K562 (cell line): ENCODE data around the gene C12orf43. TPM values are rescaled to one million over a fixed set of nuclear protein-coding genes. Genes with fewer than 3 reads are reported as not detected.

ENCODE experiments used
- ATAC-seq: fragments of 200-7000 bp; cut with Tn5 transposase; 3 replicates; pipeline ENCODE4 v1.9.1; 2020; ENCODE audit warnings: moderate library complexity
- BruUV-seq: library from RNA; stranded (reverse); fragments of 400-500 nt; replicated peaks from 2 replicates; lab custom pipeline; 2021; lab: Mats Ljungman, UMichigan
- CTCF ChIA-PET: fragments of 300-600 bp; formaldehyde crosslinking; extraction: SDS; loops from one replicate; lab custom pipeline; 2021; ENCODE audit warnings: low intra/inter-chr PET ratio; lab: Yijun Ruan, JAX
- POLR2A ChIA-PET: fragments of 300-600, 350-650 bp; sonication (Branson Sonifier 250); formaldehyde crosslinking; extraction: SDS; loops from one replicate; lab custom pipeline; 2021; ENCODE audit warnings: antibody characterized with exemption, inconsistent platforms; lab: Yijun Ruan, JAX
- DNase-seq, 4 experiments: peaks; one replicate each; pipeline versions ENCODE4 v3.0.0 to v3.0.0-alpha.2; 2011 to 2018; ENCODE audit warnings: low spot score in 3 of 4, mixed read lengths in 3 of 4; ENCODE audit errors: extremely low read depth in 1 of 4
- FAIRE-seq: peaks from 2 replicates; lab custom pipeline; 2011; peaks lifted over from hg19 to GRCh38; lab: Jason Lieb, UNC
- H2AFZ ChIP-seq: 2 replicates; pipeline ENCODE4 v1.6.0; 2011; ENCODE audit warnings: low read depth, low read length, control low read depth, inconsistent platforms
- H3K27ac ChIP-seq: fragments of 200-600 bp; 3 replicates; pipeline ENCODE4 v1.8.0; 2011; ENCODE audit warnings: low read depth, mild to moderate bottlenecking, control low read depth, inconsistent platforms, low read length, moderate library complexity, mixed read lengths; ENCODE audit errors: extremely low read depth
- H3K27me3 ChIP-seq, 2 experiments: fragments of 300-600 bp in 1 of 2; 2 replicates in 1 of 2; 3 replicates in 1 of 2; pipeline versions ENCODE4 v1.6.0 to v1.8.0; 2011; ENCODE audit warnings: inconsistent platforms in 2 of 2, low read length in 2 of 2, mild to moderate bottlenecking in 1 of 2, mixed read lengths in 1 of 2, moderate library complexity in 1 of 2; ENCODE audit not compliant: control insufficient read depth in 2 of 2, insufficient read depth in 2 of 2
- H3K36me3 ChIP-seq: fragments of 300-600 bp; 3 replicates; pipeline ENCODE4 v1.8.0; 2011; ENCODE audit warnings: mild to moderate bottlenecking, low read length, inconsistent platforms; ENCODE audit not compliant: control insufficient read depth, insufficient read depth
- H3K4me1 ChIP-seq, 2 experiments: fragments of 200-600 bp in 1 of 2; replicated peaks in 1 of 2; 2 replicates in 1 of 2; 3 replicates in 1 of 2; pipeline versions ENCODE4 v1.5.1 to v1.8.0; 2011; ENCODE audit warnings: inconsistent platforms in 2 of 2, low read length in 2 of 2, mild to moderate bottlenecking in 1 of 2, mixed read lengths in 1 of 2, moderate library complexity in 1 of 2; ENCODE audit not compliant: control insufficient read depth in 2 of 2, insufficient read depth in 2 of 2
- H3K4me2 ChIP-seq: 2 replicates; pipeline ENCODE4 v1.6.1; 2011; ENCODE audit warnings: low read length, control low read depth, inconsistent platforms, mixed read lengths; ENCODE audit not compliant: insufficient read depth
- H3K4me3 ChIP-seq: fragments of 200-600 bp; sonication (generic), shearing (Covaris generic); 2 replicates; pipeline ENCODE4 v1.5.1; 2016; ENCODE audit warnings: control low read depth, inconsistent platforms
- H3K79me2 ChIP-seq: fragments of 200-600 bp; 3 replicates; pipeline ENCODE4 v1.8.0; 2011; ENCODE audit warnings: low read length, inconsistent platforms; ENCODE audit not compliant: control insufficient read depth, insufficient read depth
- H3K9ac ChIP-seq, 2 experiments: 2 replicates each; pipeline versions ENCODE4 v1.6.0 to v1.6.1; 2011; ENCODE audit warnings: low read depth in 2 of 2, low read length in 2 of 2, control low read depth in 1 of 2, inconsistent platforms in 1 of 2, mild to moderate bottlenecking in 1 of 2, mixed read lengths in 1 of 2; ENCODE audit not compliant: insufficient read depth in 1 of 2
- H3K9me1 ChIP-seq: one replicate; pipeline ENCODE4 v1.6.0; 2011; ENCODE audit warnings: inconsistent platforms, mild to moderate bottlenecking, low read length, moderate library complexity; ENCODE audit not compliant: control insufficient read depth, insufficient read depth
- H3K9me3 ChIP-seq: replicated peaks from 2 replicates; pipeline ENCODE4 v1.5.1; 2011; ENCODE audit warnings: low read depth, low read length, inconsistent platforms; ENCODE audit not compliant: control insufficient read depth, insufficient read depth
- H4K20me1 ChIP-seq: replicated peaks from 2 replicates; pipeline ENCODE4 v1.6.1; 2011; ENCODE audit warnings: low read length, inconsistent platforms, mixed read lengths; ENCODE audit not compliant: control insufficient read depth, insufficient read depth
- CHCHD3 ChIP-seq: fragments of 250-450 bp; sonication (Bioruptor Pico); IDR thresholded peaks from 2 replicates; pipeline ENCODE4 v2.1.2; 2022; ENCODE audit warnings: mild to moderate bottlenecking
- FOSL1 ChIP-seq: fragments of 200-800 bp; sonication (Bioruptor generic); conservative IDR thresholded peaks from 2 replicates; pipeline ENCODE4 v1.6.1; 2016; ENCODE audit warnings: missing genetic modification characterization, missing compliant biosample characterization
- HMGN3 ChIP-seq: IDR thresholded peaks from 2 replicates; pipeline ENCODE4 v1.6.1; 2011; ENCODE audit warnings: borderline replicate concordance, low read depth, mild to moderate bottlenecking, mixed read lengths, low read length; ENCODE audit not compliant: insufficient read length; ENCODE audit errors: extremely low read depth
- KLF10 ChIP-seq: fragments of 250-450 bp; sonication (Bioruptor Pico); IDR thresholded peaks from 2 replicates; pipeline ENCODE4 v1.6.1; 2021; ENCODE audit warnings: matching md5 sums
- KLF6 ChIP-seq: fragments of 250-450 bp; sonication (Bioruptor Pico); IDR thresholded peaks from 2 replicates; pipeline ENCODE4 v1.4.0; 2020; ENCODE audit warnings: mild to moderate bottlenecking, moderate library complexity, borderline replicate concordance
- RBM14 ChIP-seq: fragments of 200-400 bp; formaldehyde crosslinking; IDR thresholded peaks from 2 replicates; pipeline ENCODE4 v1.6.1; 2018; ENCODE audit warnings: low read depth, mild to moderate bottlenecking, low read length, moderate library complexity, borderline replicate concordance; ENCODE audit not compliant: insufficient read depth
- SNIP1 ChIP-seq: fragments of 450-650 bp; IDR thresholded peaks from 2 replicates; pipeline ENCODE4 v1.7.1; 2017; ENCODE audit warnings: low read depth, mild to moderate bottlenecking
- YY1 ChIP-seq, 3 experiments: IDR thresholded peaks; 2 replicates each; pipeline ENCODE4 v1.6.1; 2011; ENCODE audit warnings: low read length in 2 of 3, mild to moderate bottlenecking in 2 of 3, moderate library complexity in 2 of 3, borderline replicate concordance in 1 of 3, control low read depth in 1 of 3, low read depth in 1 of 3; ENCODE audit not compliant: insufficient read depth in 3 of 3, insufficient replicate concordance in 2 of 3, control insufficient read depth in 1 of 3, insufficient read length in 1 of 3; ENCODE audit errors: extremely low read depth in 1 of 3
- ZBTB1 ChIP-seq: sonication (generic); formaldehyde crosslinking; IDR thresholded peaks from 2 replicates; pipeline ENCODE4 v1.8.1; 2023; ENCODE audit warnings: missing genetic modification reagents, low read depth, mild to moderate bottlenecking, borderline replicate concordance
- ZFP30 ChIP-seq: fragments of 250-450 bp; sonication (Bioruptor Pico); IDR thresholded peaks from 2 replicates; pipeline ENCODE4 v1.8.0; 2022; ENCODE audit warnings: moderate library complexity, mild to moderate bottlenecking, inconsistent platforms, borderline replicate concordance
- ZNF124 ChIP-seq: sonication (generic); formaldehyde crosslinking; IDR thresholded peaks from 2 replicates; pipeline ENCODE4 v1.8.1; 2022; ENCODE audit warnings: missing genetic modification reagents
- ZNF354B ChIP-seq: fragments of 250-450 bp; sonication (Bioruptor Pico); IDR thresholded peaks from 2 replicates; pipeline ENCODE4 v1.4.0; 2020
- ZNF436 ChIP-seq: fragments of 250-450, 450-650 bp; sonication (Bioruptor Pico); formaldehyde crosslinking; IDR thresholded peaks from 2 replicates; pipeline ENCODE4 v1.7.0; 2020; ENCODE audit warnings: mild to moderate bottlenecking
- whole genome bisulfite sequencing: fragments of 100-300 bp; shearing (Covaris generic); methylation state at CpG from one replicate; pipeline ENCODE4 v1.1.6; 2016; ENCODE audit warnings: low coverage, mixed read lengths; ENCODE audit not compliant: insufficient coverage; ENCODE audit errors: missing lambda C conversion rate; 5-methylcytosine and 5-hydroxymethylcytosine counted together
- in situ Hi-C: fragments of 300-500 bp; cut with MboI; formaldehyde crosslinking; loops from 4 replicates; pipeline ENCODE4 v1.15.0; 2018; ENCODE audit warnings: inconsistent platforms, mixed read lengths
- intact Hi-C: fragments of 100-400 bp; cut with micrococcal nuclease; formaldehyde crosslinking; loops from 2 replicates; pipeline ENCODE4 v1.14.2; 2022
- polyA plus RNA-seq, 8 experiments: library from polyadenylated mRNA; depleted of rRNA in 4 of 8; stranded (reverse) in 5 of 8; unstranded in 3 of 8; fragments of >200 nt; fragmentation: Nextera tagmentation in 2 of 8; fragmentation: Illumina TruSeq in 1 of 8; extraction: Ambion mirVana in 2 of 8; extraction: Trizol in 1 of 8; gene quantifications; 2 replicates each; pipeline versions ENCODE4 v1.2.1 to v1.2.3, GENCODE V29; 2011 to 2014; ENCODE audit warnings: inconsistent platforms in 1 of 8, missing spikeins in 1 of 8
- total RNA-seq, 7 experiments: library from RNA; depleted of rRNA in 6 of 7; stranded (reverse); fragments of >200 nt in 6 of 7; fragmentation: Illumina TruSeq in 2 of 7; extraction: Trizol in 2 of 7; gene quantifications; 2 replicates each; pipeline versions ENCODE4 v1.2.1 to v1.2.3, GENCODE V29; 2011 to 2021; ENCODE audit warnings: low replicate concordance in 1 of 7
- TF ChIP-seq, protein P1 (sequence below), 2 experiments: fragments of 150-350 bp in 1 of 2; IDR thresholded peaks; 2 replicates each; pipeline ENCODE4 v1.6.1; 2012 to 2016; ENCODE audit warnings: low read depth in 2 of 2, low read length in 2 of 2, mild to moderate bottlenecking in 1 of 2, moderate library complexity in 1 of 2

C12orf43 gene
- total and polyA plus RNA-seq, 9 of the 15 experiments (the other 6 are each of a cell fraction or from before 2014, with no cell fraction given) = 4.3 to 22.2 (median 16.8) TPM

GRCh38 chr12:121060149-121061001 lies 44.1 kb upstream of the C12orf43 start:
- H3K4me3 ChIP-seq = 0 out of 2 replicates have a peak overlapping the region, but pooled peaks have one; percentile 14
- WGBS = 13% methylated on average over 16 of the region's 16 CpGs
- H3K9me1 ChIP-seq = no peaks in the 10 kb centered on the region
- no peaks in the 10 kb centered on the region; a peak in 1 of 5 replicates for H3K4me1 ChIP-seq
- in situ Hi-C loops (loop anchor here (5.0 kb wide), 1 partner anchor 167 kb away; no protein-coding TSS in a partner anchor), intact Hi-C loops (loop anchor here (1.0 to 5.0 kb wide), 2 partner anchors 152 to 170 kb away; partner anchors contain the start of gene P2RX4)
- peak; percentile 79 for FAIRE-seq
- peaks cover 13 to 25% of the 10 kb centered on the region in 2 experiments; a peak in 4 of 5 replicates for H3K27me3 ChIP-seq
- no peaks in the 10 kb centered on the region for H3K36me3 ChIP-seq
- H3K27ac ChIP-seq = no peak overlapping the region
- DNase-seq = peak; percentile 29 to 65 (median 37)
- no peaks in the 10 kb centered on the region; the same call in 1 of the 2 replicates for H4K20me1 ChIP-seq
- BruUV-seq = no TSS peak
- H3K9me3 ChIP-seq = no peaks in the 10 kb centered on the region
- peak overlapping the region in 1 of 2 experiments; percentile 66; a peak in 1 of 4 replicates for H3K9ac ChIP-seq
- peak; percentile 87 for ATAC-seq
- POLR2A ChIA-PET = interaction anchor here (0.6 to 0.9 kb wide), 2 partner anchors 11 to 87 kb away, joined by 3 read pairs; no protein-coding TSS in a partner anchor
- H2AFZ ChIP-seq = peak overlapping the region; percentile 54
- no peaks in the 10 kb centered on the region for H3K79me2 ChIP-seq
- peak overlapping the region; percentile 49; the same call in 1 of the 2 replicates for H3K4me2 ChIP-seq
- CTCF ChIA-PET = interaction anchor here (0.6 to 3.5 kb wide), 7 partner anchors 32 to 192 kb away, joined by 4 to 24 read pairs (median 5); no protein-coding TSS in a partner anchor
- TF ChIP-seq YY1 (IDR thresholded peaks at IDR 0.05; ENCODE audit: borderline replicate concordance in 1 of 3, control insufficient read depth in 1 of 3, extremely low read depth in 1 of 3, insufficient read depth in 3 of 3, insufficient read length in 1 of 3, insufficient replicate concordance in 2 of 3, low read depth in 1 of 3, low read length in 2 of 3) (peak in 1 of 3 experiments; percentile 12), KLF6 (CRISPR knock-in tag) (no peak), ZNF354B (CRISPR knock-in tag) (no peak), ZBTB1 (no peak), ZNF124 (CRISPR knock-in tag) (no peak), SNIP1 (no peak), ZFP30 (CRISPR knock-in tag) (no peak), RBM14 (no peak), HMGN3 (no peak), ZNF436 (no peak), CHCHD3 (CRISPR knock-in tag) (no peak), FOSL1 (tag) (0 out of 2 replicates have a peak, but pooled peaks have one; percentile 14), KLF10 (CRISPR knock-in tag) (no peak)
- TF ChIP-seq, protein P1, sequence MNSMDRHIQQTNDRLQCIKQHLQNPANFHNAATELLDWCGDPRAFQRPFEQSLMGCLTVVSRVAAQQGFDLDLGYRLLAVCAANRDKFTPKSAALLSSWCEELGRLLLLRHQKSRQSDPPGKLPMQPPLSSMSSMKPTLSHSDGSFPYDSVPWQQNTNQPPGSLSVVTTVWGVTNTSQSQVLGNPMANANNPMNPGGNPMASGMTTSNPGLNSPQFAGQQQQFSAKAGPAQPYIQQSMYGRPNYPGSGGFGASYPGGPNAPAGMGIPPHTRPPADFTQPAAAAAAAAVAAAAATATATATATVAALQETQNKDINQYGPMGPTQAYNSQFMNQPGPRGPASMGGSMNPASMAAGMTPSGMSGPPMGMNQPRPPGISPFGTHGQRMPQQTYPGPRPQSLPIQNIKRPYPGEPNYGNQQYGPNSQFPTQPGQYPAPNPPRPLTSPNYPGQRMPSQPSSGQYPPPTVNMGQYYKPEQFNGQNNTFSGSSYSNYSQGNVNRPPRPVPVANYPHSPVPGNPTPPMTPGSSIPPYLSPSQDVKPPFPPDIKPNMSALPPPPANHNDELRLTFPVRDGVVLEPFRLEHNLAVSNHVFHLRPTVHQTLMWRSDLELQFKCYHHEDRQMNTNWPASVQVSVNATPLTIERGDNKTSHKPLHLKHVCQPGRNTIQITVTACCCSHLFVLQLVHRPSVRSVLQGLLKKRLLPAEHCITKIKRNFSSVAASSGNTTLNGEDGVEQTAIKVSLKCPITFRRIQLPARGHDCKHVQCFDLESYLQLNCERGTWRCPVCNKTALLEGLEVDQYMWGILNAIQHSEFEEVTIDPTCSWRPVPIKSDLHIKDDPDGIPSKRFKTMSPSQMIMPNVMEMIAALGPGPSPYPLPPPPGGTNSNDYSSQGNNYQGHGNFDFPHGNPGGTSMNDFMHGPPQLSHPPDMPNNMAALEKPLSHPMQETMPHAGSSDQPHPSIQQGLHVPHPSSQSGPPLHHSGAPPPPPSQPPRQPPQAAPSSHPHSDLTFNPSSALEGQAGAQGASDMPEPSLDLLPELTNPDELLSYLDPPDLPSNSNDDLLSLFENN (IDR thresholded peaks at IDR 0.05; ENCODE audit: low read depth in 2 of 2, low read length in 2 of 2) = no peak
